ENCODE measurements around the gene DUSP11.

DNA sequence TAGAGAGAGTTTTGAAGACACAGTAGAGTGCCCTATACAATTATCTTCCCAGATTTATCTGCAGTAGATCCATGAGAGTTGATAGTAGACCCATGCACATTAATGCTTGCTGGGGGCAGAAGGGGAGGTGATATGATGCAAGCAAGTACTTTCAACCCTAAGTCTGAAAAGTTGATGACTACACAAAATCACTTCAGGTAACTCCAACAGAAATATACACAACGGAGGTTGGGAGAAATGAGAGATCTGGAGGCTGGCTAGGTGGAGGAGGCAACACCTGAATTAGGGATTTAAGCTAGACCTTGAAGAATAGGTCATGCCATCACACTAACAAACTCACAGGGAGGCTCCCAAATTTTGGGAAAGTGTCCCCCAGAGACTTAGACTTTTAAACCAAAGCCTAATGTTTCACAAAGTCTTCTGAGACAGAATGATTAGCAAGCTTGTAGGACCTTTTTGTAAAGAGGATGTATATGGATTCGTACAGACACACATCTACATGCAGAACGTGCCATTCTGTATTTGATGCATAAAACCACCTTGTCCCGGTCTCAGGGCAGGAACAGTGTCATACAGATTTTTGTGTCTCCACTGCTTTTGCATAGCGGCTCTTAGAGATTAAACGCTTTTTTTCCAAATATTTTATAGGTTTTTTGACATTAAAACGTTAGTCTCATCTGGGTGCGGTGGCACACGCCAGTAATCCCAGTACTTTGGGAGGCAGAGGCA is 47.9 kb upstream of the DUSP11 start:
- TF ChIP-seq, protein P1, sequence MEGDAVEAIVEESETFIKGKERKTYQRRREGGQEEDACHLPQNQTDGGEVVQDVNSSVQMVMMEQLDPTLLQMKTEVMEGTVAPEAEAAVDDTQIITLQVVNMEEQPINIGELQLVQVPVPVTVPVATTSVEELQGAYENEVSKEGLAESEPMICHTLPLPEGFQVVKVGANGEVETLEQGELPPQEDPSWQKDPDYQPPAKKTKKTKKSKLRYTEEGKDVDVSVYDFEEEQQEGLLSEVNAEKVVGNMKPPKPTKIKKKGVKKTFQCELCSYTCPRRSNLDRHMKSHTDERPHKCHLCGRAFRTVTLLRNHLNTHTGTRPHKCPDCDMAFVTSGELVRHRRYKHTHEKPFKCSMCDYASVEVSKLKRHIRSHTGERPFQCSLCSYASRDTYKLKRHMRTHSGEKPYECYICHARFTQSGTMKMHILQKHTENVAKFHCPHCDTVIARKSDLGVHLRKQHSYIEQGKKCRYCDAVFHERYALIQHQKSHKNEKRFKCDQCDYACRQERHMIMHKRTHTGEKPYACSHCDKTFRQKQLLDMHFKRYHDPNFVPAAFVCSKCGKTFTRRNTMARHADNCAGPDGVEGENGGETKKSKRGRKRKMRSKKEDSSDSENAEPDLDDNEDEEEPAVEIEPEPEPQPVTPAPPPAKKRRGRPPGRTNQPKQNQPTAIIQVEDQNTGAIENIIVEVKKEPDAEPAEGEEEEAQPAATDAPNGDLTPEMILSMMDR (IDR thresholded peaks at IDR 0.05; ENCODE audit: insufficient read depth, low read length, poor library complexity, severe bottlenecking) = no peak
- no peak for TF ChIP-seq EZH2phosphoT487 (conservative IDR thresholded peaks at IDR 0.05; ENCODE audit: low read length)
